Measurements from ENCODE around the gene MLX. TPM values are rescaled to one million over a fixed set of nuclear protein-coding genes. Genes with fewer than 3 reads are reported as not detected.

The MLX gene
- total RNA-seq, 1 experiment from 2014 or later = 45.3 TPM

- peak overlapping the region; percentile 86 for H3K4me2 ChIP-seq (ENCODE audit: insufficient read depth, insufficient read length, low read length)
- peaks cover 16% of the 10 kb centered on the region for H3K23me2 ChIP-seq (ENCODE audit: insufficient read length, low read depth, low read length, poor library complexity, severe bottlenecking)
- no peaks in the 10 kb centered on the region for H3K9me3 Mint-ChIP-seq
- TF ChIP-seq CTCF (conservative IDR thresholded peaks at IDR 0.05) = no peak
- H3K79me2 ChIP-seq (ENCODE audit: insufficient read depth, low read length) = peaks cover 7% of the 10 kb centered on the region; the same call in 1 of the 2 replicates
- peaks cover 4% of the 10 kb centered on the region for H3K79me1 ChIP-seq (ENCODE audit: insufficient read depth, low read depth, low read length, poor library complexity, severe bottlenecking)
- no peak overlapping the region for H2BK20ac ChIP-seq (ENCODE audit: low read depth, low read length, poor library complexity, severe bottlenecking)
- H3K27me3 ChIP-seq (ENCODE audit: insufficient read depth, low read length) = no peaks in the 10 kb centered on the region
- H3K4me1 Mint-ChIP-seq = peaks cover 17 to 25% of the 10 kb centered on the region in 2 experiments
- no peak overlapping the region for H3K18ac ChIP-seq (ENCODE audit: insufficient read length, low read depth, low read length)
- H3K4me3 Mint-ChIP-seq = peak overlapping the region; percentile 94 to 95
- no peak overlapping the region for H3K56ac ChIP-seq (ENCODE audit: insufficient read length, low read depth, low read length)
- H2BK12ac ChIP-seq (ENCODE audit: insufficient read length, low read depth, low read length) = no peak overlapping the region
- no peak overlapping the region for H2BK120ac ChIP-seq (ENCODE audit: low read depth, low read length, poor library complexity, severe bottlenecking)
- H2AK5ac ChIP-seq (ENCODE audit: insufficient read length, low read length) = no peak overlapping the region
- H3T11ph ChIP-seq (ENCODE audit: low read length) = no peak overlapping the region
- no peak overlapping the region for H3K23ac ChIP-seq (ENCODE audit: insufficient read length, low read depth, low read length)
- no peak overlapping the region for H3K4ac ChIP-seq (ENCODE audit: low read depth, low read length)
- H2BK5ac ChIP-seq (ENCODE audit: insufficient read length, low read length) = no peak overlapping the region
- no peaks in the 10 kb centered on the region for H3K27me3 Mint-ChIP-seq (ENCODE audit: low read depth)
- WGBS (ENCODE audit: extremely low coverage, insufficient read length, low lambda C conversion rate) = no CpG with 5 or more reads among the region's 14 CpGs
- no peak overlapping the region for H4K91ac ChIP-seq (ENCODE audit: insufficient read length, low read depth, low read length)
- H4K8ac ChIP-seq (replicated peaks; ENCODE audit: insufficient read length, low read depth, low read length) = no peak overlapping the region
- no peak for DNase-seq
- no peak overlapping the region for H2BK15ac ChIP-seq (ENCODE audit: low read depth, low read length)
- peaks cover 3 to 33% (median 25%) of the 10 kb centered on the region in 3 experiments; a peak in 6 of 7 replicates for H3K36me3 Mint-ChIP-seq (ENCODE audit: insufficient read depth in 1 of 3, low read depth in 3 of 3)
- no peak overlapping the region for H3K14ac ChIP-seq (ENCODE audit: insufficient read depth, low read length)
- H4K5ac ChIP-seq (ENCODE audit: insufficient read length, low read depth, low read length) = no peak overlapping the region
- H3K4me1 ChIP-seq (ENCODE audit: insufficient read depth, low read length) = peaks cover 2% of the 10 kb centered on the region; the same call in 1 of the 2 replicates
- no peak overlapping the region for H3K27ac ChIP-seq (ENCODE audit: insufficient read length, low read depth, low read length)
- H3K9ac ChIP-seq (ENCODE audit: extremely low read depth, insufficient read length, low read length) = peak overlapping the region; percentile 85
- H2AFZ ChIP-seq (ENCODE audit: low read length) = no peak overlapping the region
- H3K9me3 ChIP-seq (ENCODE audit: control insufficient read depth, low read depth, low read length) = no peaks in the 10 kb centered on the region
- no peaks in the 10 kb centered on the region for H4K20me1 ChIP-seq (ENCODE audit: control insufficient read depth, insufficient read depth, insufficient read length)
- peak overlapping the region in 1 of 3 experiments; percentile 96; a peak in 2 of 7 replicates for H3K27ac Mint-ChIP-seq
Measured at GRCh38 chr17:42563143-42563509, 3.8 kb upstream of the MLX start.
